ENCODE results near the gene SPO11.

Gene SPO11

GRCh38 chr20:57291003-57291402 lies 38.6 kb upstream of the SPO11 start:
- Histone ChIP-seq H3K27me3 (ENCODE audit: control insufficient read depth, insufficient read depth, low read length) (peaks cover 2% of the 10 kb centered on the region), H3K9ac (ENCODE audit: low read depth, low read length) (no peak overlapping the region), H3K36me3 (ENCODE audit: control insufficient read depth, insufficient read depth, low read length) (no peaks in the 10 kb centered on the region), H3K4me3 (ENCODE audit: low read depth, low read length) (no peak overlapping the region), H3K4me1 (ENCODE audit: control insufficient read depth, insufficient read depth, low read length) (no peaks in the 10 kb centered on the region), H3K9me3 (ENCODE audit: control insufficient read depth, insufficient read depth, low read length) (no peaks in the 10 kb centered on the region)

- no peak overlapping the region for H3K4me3 ChIP-seq (ENCODE audit: low read depth, low read length)
- no peaks in the 10 kb centered on the region for H3K36me3 ChIP-seq (ENCODE audit: control insufficient read depth, insufficient read depth, low read length)
- no peaks in the 10 kb centered on the region for H3K4me1 ChIP-seq (ENCODE audit: control insufficient read depth, insufficient read depth, low read length)
- peaks cover 2% of the 10 kb centered on the region for H3K27me3 ChIP-seq (ENCODE audit: control insufficient read depth, insufficient read depth, low read length)
- no peak overlapping the region for H3K9ac ChIP-seq (ENCODE audit: low read depth, low read length)
- H3K9me3 ChIP-seq (ENCODE audit: control insufficient read depth, insufficient read depth, low read length) = no peaks in the 10 kb centered on the region
Observed at GRCh38 chr20:57291694-57292093, 37.9 kb upstream of the SPO11 start.

GRCh38 chr20:57292611-57293010 lies 37.0 kb upstream of the SPO11 start:
- Histone ChIP-seq H3K27me3 (ENCODE audit: control insufficient read depth, insufficient read depth, low read length) (peaks cover 2% of the 10 kb centered on the region), H3K9ac (ENCODE audit: low read depth, low read length) (no peak overlapping the region), H3K9me3 (ENCODE audit: control insufficient read depth, insufficient read depth, low read length) (no peaks in the 10 kb centered on the region), H3K36me3 (ENCODE audit: control insufficient read depth, insufficient read depth, low read length) (no peaks in the 10 kb centered on the region), H3K4me1 (ENCODE audit: control insufficient read depth, insufficient read depth, low read length) (no peaks in the 10 kb centered on the region), H3K4me3 (ENCODE audit: low read depth, low read length) (no peak overlapping the region)

- no peak overlapping the region for H3K9ac ChIP-seq (ENCODE audit: low read depth, low read length)
- H3K27me3 ChIP-seq (ENCODE audit: control insufficient read depth, insufficient read depth, low read length) = no peaks in the 10 kb centered on the region
- H3K9me3 ChIP-seq (ENCODE audit: control insufficient read depth, insufficient read depth, low read length) = no peaks in the 10 kb centered on the region
- H3K36me3 ChIP-seq (ENCODE audit: control insufficient read depth, insufficient read depth, low read length) = no peaks in the 10 kb centered on the region
- H3K4me1 ChIP-seq (ENCODE audit: control insufficient read depth, insufficient read depth, low read length) = no peaks in the 10 kb centered on the region
- no peak overlapping the region for H3K4me3 ChIP-seq (ENCODE audit: low read depth, low read length)
Observed at GRCh38 chr20:57293995-57294394, 35.6 kb upstream of the SPO11 start.

- H3K36me3 ChIP-seq (ENCODE audit: control insufficient read depth, insufficient read depth, low read length) = no peaks in the 10 kb centered on the region
- H3K4me1 ChIP-seq (ENCODE audit: control insufficient read depth, insufficient read depth, low read length) = no peaks in the 10 kb centered on the region
- no peak overlapping the region for H3K4me3 ChIP-seq (ENCODE audit: low read depth, low read length)
- H3K27me3 ChIP-seq (ENCODE audit: control insufficient read depth, insufficient read depth, low read length) = no peaks in the 10 kb centered on the region
- no peaks in the 10 kb centered on the region for H3K9me3 ChIP-seq (ENCODE audit: control insufficient read depth, insufficient read depth, low read length)
- H3K9ac ChIP-seq (ENCODE audit: low read depth, low read length) = no peak overlapping the region
Observed at GRCh38 chr20:57294550-57294949, 35.1 kb upstream of the SPO11 start.

- Histone ChIP-seq H3K4me3 (ENCODE audit: low read depth, low read length) (no peak overlapping the region), H3K4me1 (ENCODE audit: control insufficient read depth, insufficient read depth, low read length) (no peaks in the 10 kb centered on the region), H3K27me3 (ENCODE audit: control insufficient read depth, insufficient read depth, low read length) (peaks cover 2% of the 10 kb centered on the region), H3K9me3 (ENCODE audit: control insufficient read depth, insufficient read depth, low read length) (no peaks in the 10 kb centered on the region), H3K9ac (ENCODE audit: low read depth, low read length) (no peak overlapping the region), H3K36me3 (ENCODE audit: control insufficient read depth, insufficient read depth, low read length) (no peaks in the 10 kb centered on the region)
Observed at GRCh38 chr20:57298457-57298856, 31.1 kb upstream of the SPO11 start.

- Histone ChIP-seq H3K9me3 (ENCODE audit: control insufficient read depth, insufficient read depth, low read length) (no peaks in the 10 kb centered on the region), H3K36me3 (ENCODE audit: control insufficient read depth, insufficient read depth, low read length) (no peaks in the 10 kb centered on the region), H3K9ac (ENCODE audit: low read depth, low read length) (no peak overlapping the region), H3K4me3 (ENCODE audit: low read depth, low read length) (no peak overlapping the region), H3K27me3 (ENCODE audit: control insufficient read depth, insufficient read depth, low read length) (peaks cover 2% of the 10 kb centered on the region), H3K4me1 (ENCODE audit: control insufficient read depth, insufficient read depth, low read length) (no peaks in the 10 kb centered on the region)
Observed at GRCh38 chr20:57301026-57301425, 28.6 kb upstream of the SPO11 start.

GRCh38 chr20:57306747-57307146 lies 22.9 kb upstream of the SPO11 start:
- no peaks in the 10 kb centered on the region for H3K27me3 ChIP-seq (ENCODE audit: control insufficient read depth, insufficient read depth, low read length)

GRCh38 chr20:57308451-57309271 lies 20.9 kb upstream of the SPO11 start:
- Histone ChIP-seq H3K4me1 (ENCODE audit: control insufficient read depth, insufficient read depth, low read length) (no peaks in the 10 kb centered on the region), H3K9me3 (ENCODE audit: control insufficient read depth, insufficient read depth, low read length) (no peaks in the 10 kb centered on the region), H3K4me3 (ENCODE audit: low read depth, low read length) (no peak overlapping the region), H3K36me3 (ENCODE audit: control insufficient read depth, insufficient read depth, low read length) (no peaks in the 10 kb centered on the region), H3K9ac (ENCODE audit: low read depth, low read length) (no peak overlapping the region), H3K27me3 (ENCODE audit: control insufficient read depth, insufficient read depth, low read length) (no peaks in the 10 kb centered on the region)

More at GRCh38 chr20:57306747-57307146, 22.9 kb upstream of the SPO11 start:
- no peak overlapping the region for H3K4me3 ChIP-seq (ENCODE audit: low read depth, low read length)
- H3K9me3 ChIP-seq (ENCODE audit: control insufficient read depth, insufficient read depth, low read length) = no peaks in the 10 kb centered on the region
- no peaks in the 10 kb centered on the region for H3K36me3 ChIP-seq (ENCODE audit: control insufficient read depth, insufficient read depth, low read length)
- no peak overlapping the region for H3K9ac ChIP-seq (ENCODE audit: low read depth, low read length)
- H3K4me1 ChIP-seq (ENCODE audit: control insufficient read depth, insufficient read depth, low read length) = no peaks in the 10 kb centered on the region

GRCh38 chr20:57309544-57310115 lies 20.0 kb upstream of the SPO11 start:
- Histone ChIP-seq H3K36me3 (ENCODE audit: control insufficient read depth, insufficient read depth, low read length) (no peaks in the 10 kb centered on the region), H3K4me3 (ENCODE audit: low read depth, low read length) (no peak overlapping the region), H3K9ac (ENCODE audit: low read depth, low read length) (no peak overlapping the region), H3K27me3 (ENCODE audit: control insufficient read depth, insufficient read depth, low read length) (no peaks in the 10 kb centered on the region), H3K9me3 (ENCODE audit: control insufficient read depth, insufficient read depth, low read length) (no peaks in the 10 kb centered on the region), H3K4me1 (ENCODE audit: control insufficient read depth, insufficient read depth, low read length) (no peaks in the 10 kb centered on the region)

- H3K27me3 ChIP-seq (ENCODE audit: control insufficient read depth, insufficient read depth, low read length) = peaks cover 3% of the 10 kb centered on the region
- H3K9me3 ChIP-seq (ENCODE audit: control insufficient read depth, insufficient read depth, low read length) = no peaks in the 10 kb centered on the region
- H3K4me3 ChIP-seq (ENCODE audit: low read depth, low read length) = no peak overlapping the region
- H3K9ac ChIP-seq (ENCODE audit: low read depth, low read length) = no peak overlapping the region
- H3K4me1 ChIP-seq (ENCODE audit: control insufficient read depth, insufficient read depth, low read length) = no peaks in the 10 kb centered on the region
- no peaks in the 10 kb centered on the region for H3K36me3 ChIP-seq (ENCODE audit: control insufficient read depth, insufficient read depth, low read length)
Observed at GRCh38 chr20:57310821-57311514, 18.6 kb upstream of the SPO11 start.

- H3K9ac ChIP-seq (ENCODE audit: low read depth, low read length) = no peak overlapping the region
- H3K36me3 ChIP-seq (ENCODE audit: control insufficient read depth, insufficient read depth, low read length) = no peaks in the 10 kb centered on the region
- H3K9me3 ChIP-seq (ENCODE audit: control insufficient read depth, insufficient read depth, low read length) = no peaks in the 10 kb centered on the region
- no peak overlapping the region for H3K4me3 ChIP-seq (ENCODE audit: low read depth, low read length)
- no peaks in the 10 kb centered on the region for H3K4me1 ChIP-seq (ENCODE audit: control insufficient read depth, insufficient read depth, low read length)
- H3K27me3 ChIP-seq (ENCODE audit: control insufficient read depth, insufficient read depth, low read length) = peaks cover 3% of the 10 kb centered on the region
Observed at GRCh38 chr20:57312138-57312537, 17.5 kb upstream of the SPO11 start.
